ENCODE results near the gene ARHGAP8. TPM values are rescaled to one million over a fixed set of nuclear protein-coding genes. Genes with fewer than 3 reads are reported as not detected.

ARHGAP8 gene
- total RNA-seq, 6 experiments from 2014 or later, result not detected

DNA sequence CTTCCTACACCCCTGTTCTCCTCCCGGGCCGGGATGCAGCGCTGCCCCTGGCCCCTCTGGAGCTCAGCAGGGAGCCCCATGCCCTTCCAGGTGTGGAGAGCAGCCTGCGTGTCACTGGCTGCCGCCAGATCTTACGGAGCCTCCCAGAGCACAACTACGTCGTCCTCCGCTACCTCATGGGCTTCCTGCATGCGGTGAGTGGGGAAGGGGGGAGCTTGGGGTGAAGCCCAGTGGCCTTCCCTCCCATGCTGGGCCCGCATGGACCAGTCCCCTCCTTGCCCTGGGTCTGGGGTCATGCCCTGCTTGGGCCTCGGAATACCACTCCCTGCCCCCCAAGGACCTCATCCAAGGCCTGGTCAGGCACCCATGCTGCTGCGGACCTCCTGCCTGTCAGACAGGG lies 107.3 kb downstream of the ARHGAP8 start:
- peaks cover 9% of the 10 kb centered on the region; the same call in 1 of the 2 replicates for H3K36me3 Mint-ChIP-seq (ENCODE audit: low read depth)
- no peak overlapping the region for H3K4me3 Mint-ChIP-seq
- peaks cover 4% of the 10 kb centered on the region; the same call in 1 of the 2 replicates for H3K27me3 Mint-ChIP-seq (ENCODE audit: insufficient read depth)
- H3K9me3 Mint-ChIP-seq, result peaks cover 24% of the 10 kb centered on the region; the same call in 1 of the 2 replicates
- H3K4me1 Mint-ChIP-seq (ENCODE audit: low read depth), result no peaks in the 10 kb centered on the region
- TF ChIP-seq, protein P1, sequence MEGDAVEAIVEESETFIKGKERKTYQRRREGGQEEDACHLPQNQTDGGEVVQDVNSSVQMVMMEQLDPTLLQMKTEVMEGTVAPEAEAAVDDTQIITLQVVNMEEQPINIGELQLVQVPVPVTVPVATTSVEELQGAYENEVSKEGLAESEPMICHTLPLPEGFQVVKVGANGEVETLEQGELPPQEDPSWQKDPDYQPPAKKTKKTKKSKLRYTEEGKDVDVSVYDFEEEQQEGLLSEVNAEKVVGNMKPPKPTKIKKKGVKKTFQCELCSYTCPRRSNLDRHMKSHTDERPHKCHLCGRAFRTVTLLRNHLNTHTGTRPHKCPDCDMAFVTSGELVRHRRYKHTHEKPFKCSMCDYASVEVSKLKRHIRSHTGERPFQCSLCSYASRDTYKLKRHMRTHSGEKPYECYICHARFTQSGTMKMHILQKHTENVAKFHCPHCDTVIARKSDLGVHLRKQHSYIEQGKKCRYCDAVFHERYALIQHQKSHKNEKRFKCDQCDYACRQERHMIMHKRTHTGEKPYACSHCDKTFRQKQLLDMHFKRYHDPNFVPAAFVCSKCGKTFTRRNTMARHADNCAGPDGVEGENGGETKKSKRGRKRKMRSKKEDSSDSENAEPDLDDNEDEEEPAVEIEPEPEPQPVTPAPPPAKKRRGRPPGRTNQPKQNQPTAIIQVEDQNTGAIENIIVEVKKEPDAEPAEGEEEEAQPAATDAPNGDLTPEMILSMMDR (IDR thresholded peaks at IDR 0.05), result no peak
- DNase-seq, result no peak
- H3K27ac Mint-ChIP-seq, result no peak overlapping the region

DNA sequence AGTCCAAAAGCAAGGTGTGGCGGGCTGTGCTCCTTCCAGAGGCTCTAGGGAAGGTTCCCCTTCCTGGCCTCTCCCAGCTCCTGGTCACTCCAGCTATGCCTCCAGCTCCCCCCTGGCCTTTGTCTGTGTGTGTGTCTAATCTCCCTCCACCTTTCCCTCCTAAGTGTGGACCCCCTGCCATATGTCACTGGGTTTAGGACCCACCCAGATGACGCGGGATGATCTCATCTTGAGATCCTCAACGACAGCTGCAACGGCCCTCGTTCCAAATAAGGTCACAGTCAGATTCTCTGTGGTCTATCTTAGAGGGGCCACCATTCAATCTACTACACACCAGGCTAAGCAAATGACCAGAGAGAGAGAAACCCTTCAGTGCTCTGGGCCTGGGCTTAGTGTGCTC lies 107.9 kb downstream of the ARHGAP8 start:
- no peak for DNase-seq
- Mint-ChIP-seq H3K4me3 (no peak overlapping the region), H3K27ac (no peak overlapping the region), H3K36me3 (ENCODE audit: low read depth) (peaks cover 9% of the 10 kb centered on the region; the same call in 1 of the 2 replicates), H3K4me1 (ENCODE audit: low read depth) (no peaks in the 10 kb centered on the region), H3K27me3 (ENCODE audit: insufficient read depth) (peaks cover 4% of the 10 kb centered on the region; the same call in 1 of the 2 replicates), H3K9me3 (peaks cover 24% of the 10 kb centered on the region; the same call in 1 of the 2 replicates)
- TF ChIP-seq, protein P1 (IDR thresholded peaks at IDR 0.05), result no peak

DNA sequence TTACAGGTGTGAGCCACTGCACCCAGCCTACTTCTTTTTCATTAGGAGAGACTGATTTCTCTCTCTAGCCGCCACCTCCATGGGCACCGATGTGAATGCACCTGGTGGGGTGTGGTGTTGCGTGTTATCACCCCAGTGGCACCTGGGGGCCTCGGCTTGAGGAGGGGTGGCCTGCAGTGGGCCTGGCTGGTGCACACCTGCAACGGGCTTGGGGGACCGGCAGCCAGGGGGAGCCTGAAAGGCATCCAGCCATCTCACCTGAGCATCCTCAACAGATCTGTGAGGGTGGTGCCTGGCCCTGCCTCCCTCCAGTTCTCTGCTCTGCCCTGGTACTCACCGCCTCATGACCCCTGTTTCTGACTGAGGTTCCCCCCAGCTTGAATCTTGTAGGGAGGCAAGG lies 108.9 kb downstream of the ARHGAP8 start:
- Mint-ChIP-seq H3K27me3 (ENCODE audit: insufficient read depth) (peaks cover 4% of the 10 kb centered on the region; the same call in 1 of the 2 replicates), H3K36me3 (ENCODE audit: low read depth) (peaks cover 9% of the 10 kb centered on the region; the same call in 1 of the 2 replicates), H3K4me1 (ENCODE audit: low read depth) (no peaks in the 10 kb centered on the region), H3K9me3 (peaks cover 24% of the 10 kb centered on the region; the same call in 1 of the 2 replicates), H3K27ac (no peak overlapping the region), H3K4me3 (no peak overlapping the region)
- TF ChIP-seq, protein P1 (IDR thresholded peaks at IDR 0.05), result no peak
- DNase-seq, result no peak

DNA sequence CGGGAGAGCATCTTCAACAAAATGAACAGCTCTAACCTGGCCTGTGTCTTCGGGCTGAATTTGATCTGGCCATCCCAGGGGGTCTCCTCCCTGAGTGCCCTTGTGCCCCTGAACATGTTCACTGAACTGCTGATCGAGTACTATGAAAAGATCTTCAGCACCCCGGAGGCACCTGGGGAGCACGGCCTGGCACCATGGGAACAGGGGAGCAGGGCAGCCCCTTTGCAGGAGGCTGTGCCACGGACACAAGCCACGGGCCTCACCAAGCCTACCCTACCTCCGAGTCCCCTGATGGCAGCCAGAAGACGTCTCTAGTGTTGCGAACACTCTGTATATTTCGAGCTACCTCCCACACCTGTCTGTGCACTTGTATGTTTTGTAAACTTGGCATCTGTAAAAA lies 109.9 kb downstream of the ARHGAP8 start:
- peaks cover 24% of the 10 kb centered on the region for H3K9me3 Mint-ChIP-seq
- no peak overlapping the region for H3K4me3 Mint-ChIP-seq
- H3K27ac Mint-ChIP-seq, result no peak overlapping the region

DNA sequence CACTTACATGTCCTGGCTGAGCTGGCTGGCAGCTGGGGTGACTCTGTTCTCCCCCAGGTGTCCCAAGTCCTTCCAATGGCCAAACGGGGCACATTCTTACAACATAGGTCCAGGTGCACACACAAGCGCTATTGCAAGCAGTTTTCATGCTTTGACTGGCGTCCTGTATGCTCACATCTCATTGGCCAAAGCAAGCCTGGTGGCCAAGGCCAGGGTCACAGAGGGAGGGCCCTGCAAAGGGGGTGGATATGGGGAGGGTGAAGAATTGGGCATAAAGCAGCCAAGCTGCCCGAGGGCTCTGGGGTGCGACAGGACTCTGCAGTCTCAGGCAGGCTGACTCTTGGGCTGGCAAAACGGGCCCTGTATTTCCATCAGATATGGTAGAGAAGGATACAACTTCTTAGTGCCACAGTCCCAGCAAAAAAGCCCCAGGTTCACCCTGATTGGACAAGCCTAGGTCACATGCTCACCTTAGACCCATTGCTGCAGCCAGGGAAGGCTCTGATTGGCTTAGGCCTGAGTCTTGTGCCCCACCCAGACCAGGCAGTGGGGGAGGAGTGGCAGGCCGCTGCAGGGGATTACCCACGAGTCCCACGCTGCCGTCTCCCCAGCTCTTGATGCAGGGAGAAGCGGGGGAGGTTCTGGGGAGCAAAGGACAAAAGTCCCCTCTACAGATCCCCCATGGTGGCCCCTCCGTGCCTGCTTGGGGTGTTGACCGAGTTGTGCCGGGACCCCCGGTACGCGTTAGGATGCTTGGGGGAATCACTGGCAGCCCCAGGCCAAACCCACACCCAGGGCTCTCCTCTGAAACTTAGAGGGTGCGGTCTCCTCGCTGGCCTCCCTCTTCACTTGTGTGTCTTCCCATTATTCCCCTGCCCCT lies 110.8 kb downstream of the ARHGAP8 start:
- Mint-ChIP-seq H3K4me3 (no peak overlapping the region), H3K27me3 (ENCODE audit: insufficient read depth) (peaks cover 1% of the 10 kb centered on the region; the same call in 1 of the 2 replicates), H3K36me3 (ENCODE audit: low read depth) (peaks cover 9% of the 10 kb centered on the region; the same call in 1 of the 2 replicates), H3K9me3 (peaks cover 24% of the 10 kb centered on the region), H3K4me1 (ENCODE audit: low read depth) (no peaks in the 10 kb centered on the region), H3K27ac (no peak overlapping the region)
- DNase-seq, result no peak
- TF ChIP-seq, protein P1 (IDR thresholded peaks at IDR 0.05), result no peak

More for the DNA sequence above, 109.9 kb downstream of the ARHGAP8 start:
- DNase-seq, result no peak
- Mint-ChIP-seq H3K36me3 (ENCODE audit: low read depth) (peaks cover 9% of the 10 kb centered on the region; the same call in 1 of the 2 replicates), H3K4me1 (ENCODE audit: low read depth) (no peaks in the 10 kb centered on the region), H3K27me3 (ENCODE audit: insufficient read depth) (peaks cover 4% of the 10 kb centered on the region; the same call in 1 of the 2 replicates)
- TF ChIP-seq, protein P1 (IDR thresholded peaks at IDR 0.05), result no peak
